SK-N-MC (cell line): Measurements from ENCODE around the gene MLLT3.
A peak's percentile ranks its signal among the peaks of the same experiment; 100 is the strongest.

Experiments
- DNase-seq: peaks from one replicate; pipeline ENCODE4 v3.0.0-alpha.2; 2011; ENCODE audit warnings: low read depth, low spot score
- H3K27ac ChIP-seq: fragments of 200-600 bp; sonication (generic); 2 replicates; pipeline ENCODE4 v1.5.1; 2016; ENCODE audit warnings: mixed run types
- H3K36me3 ChIP-seq: fragments of 200-600 bp; sonication (generic); 2 replicates; pipeline ENCODE4 v1.6.1; 2017; ENCODE audit warnings: antibody characterized with exemption, low read length, mixed read lengths; ENCODE audit not compliant: insufficient read depth
- H3K4me3 ChIP-seq: fragments of 200-600 bp; sonication (generic); 2 replicates; pipeline ENCODE4 v1.5.1; 2016
- H3K9ac ChIP-seq: fragments of 200-600 bp; sonication (generic); 2 replicates; pipeline ENCODE4 v1.8.0; 2017; ENCODE audit warnings: mixed run types, mixed read lengths; ENCODE audit not compliant: insufficient read length
- H3K9me3 ChIP-seq: fragments of 200-600 bp; sonication (generic); 2 replicates; pipeline ENCODE4 v1.6.1; 2017; ENCODE audit warnings: low read depth, mild to moderate bottlenecking, antibody characterized with exemption, low read length, moderate library complexity, mixed read lengths
- EZH2 ChIP-seq: fragments of 200-600 bp; sonication (generic); IDR thresholded peaks from one replicate; pipeline ENCODE4 v1.6.1; 2017; ENCODE audit warnings: antibody characterized with exemption
- FOXP2 ChIP-seq: optimal IDR thresholded peaks from 2 replicates; pipeline ENCODE3; 2011; ENCODE audit warnings: mild to moderate bottlenecking, moderate library complexity; ENCODE audit not compliant: insufficient read depth; ENCODE audit errors: extremely low read length, control extremely low read depth
- POLR2AphosphoS5 ChIP-seq: IDR thresholded peaks from 2 replicates; pipeline ENCODE4 v1.6.1; 2012; ENCODE audit warnings: mild to moderate bottlenecking, low read depth, low read length, borderline replicate concordance

Gene MLLT3

GRCh38 chr9:20610591-20610990, 11.7 kb downstream of the MLLT3 start:
- Histone ChIP-seq H3K9ac (no peak overlapping the region), H3K9me3 (no peaks in the 10 kb centered on the region), H3K4me3 (no peak overlapping the region), H3K27ac (no peak overlapping the region), H3K36me3 (no peaks in the 10 kb centered on the region)
- no peak for TF ChIP-seq FOXP2
- no peak for TF ChIP-seq POLR2AphosphoS5
- TF ChIP-seq EZH2 = no peak
- DNase-seq = no peak

GRCh38 chr9:20608582-20608981, 13.7 kb downstream of the MLLT3 start:
- no peak for DNase-seq
- H3K36me3 ChIP-seq = no peaks in the 10 kb centered on the region
- no peaks in the 10 kb centered on the region for H3K9me3 ChIP-seq
- no peak overlapping the region for H3K9ac ChIP-seq
- H3K27ac ChIP-seq = peak overlapping the region; percentile 12; the same call in 1 of the 2 replicates
- no peak overlapping the region for H3K4me3 ChIP-seq
- TF ChIP-seq FOXP2 (no peak), EZH2 (no peak), POLR2AphosphoS5 (no peak)

- H3K27ac ChIP-seq = peak overlapping the region; percentile 80
- H3K4me3 ChIP-seq = peak overlapping the region; percentile 72
- TF ChIP-seq EZH2 (no peak), POLR2AphosphoS5 (no peak), FOXP2 (no peak)
- H3K36me3 ChIP-seq = no peaks in the 10 kb centered on the region
- DNase-seq = no peak
- H3K9me3 ChIP-seq = no peaks in the 10 kb centered on the region
- peak overlapping the region; percentile 34 for H3K9ac ChIP-seq
Observed at GRCh38 chr9:20606652-20607051, 15.6 kb downstream of the MLLT3 start.

- Histone ChIP-seq H3K4me3 (peak overlapping the region; percentile 72), H3K9ac (peak overlapping the region; percentile 54), H3K27ac (peak overlapping the region; percentile 80), H3K9me3 (no peaks in the 10 kb centered on the region), H3K36me3 (no peaks in the 10 kb centered on the region)
- DNase-seq = no peak
- TF ChIP-seq POLR2AphosphoS5 (no peak), EZH2 (no peak), FOXP2 (no peak)
Observed at GRCh38 chr9:20604562-20604961, 17.7 kb downstream of the MLLT3 start.

GRCh38 chr9:20603524-20604268, 18.6 kb downstream of the MLLT3 start:
- peak; percentile 79 for DNase-seq
- H3K9me3 ChIP-seq = no peaks in the 10 kb centered on the region
- H3K4me3 ChIP-seq = peak overlapping the region; percentile 72
- TF ChIP-seq FOXP2 = no peak
- no peak for TF ChIP-seq EZH2
- no peak for TF ChIP-seq POLR2AphosphoS5
- H3K27ac ChIP-seq = peak overlapping the region; percentile 80
- no peaks in the 10 kb centered on the region for H3K36me3 ChIP-seq
- H3K9ac ChIP-seq = peak overlapping the region; percentile 54

- DNase-seq = no peak
- H3K9me3 ChIP-seq = no peaks in the 10 kb centered on the region
- no peak for TF ChIP-seq EZH2
- no peak for TF ChIP-seq FOXP2
- no peak for TF ChIP-seq POLR2AphosphoS5
- H3K9ac ChIP-seq = no peak overlapping the region
- H3K27ac ChIP-seq = peak overlapping the region; percentile 81
- peak overlapping the region; percentile 0 for H3K4me3 ChIP-seq
- no peaks in the 10 kb centered on the region for H3K36me3 ChIP-seq
Observed at GRCh38 chr9:20601292-20601691, 21.0 kb downstream of the MLLT3 start.

GRCh38 chr9:20599195-20599594, 23.1 kb downstream of the MLLT3 start:
- no peaks in the 10 kb centered on the region for H3K36me3 ChIP-seq
- no peaks in the 10 kb centered on the region for H3K9me3 ChIP-seq
- DNase-seq = no peak
- TF ChIP-seq EZH2 = no peak
- TF ChIP-seq FOXP2 = no peak
- no peak for TF ChIP-seq POLR2AphosphoS5
- H3K4me3 ChIP-seq = no peak overlapping the region
- H3K9ac ChIP-seq = no peak overlapping the region
- H3K27ac ChIP-seq = no peak overlapping the region

GRCh38 chr9:20598367-20598766, 23.9 kb downstream of the MLLT3 start:
- H3K27ac ChIP-seq = peak overlapping the region; percentile 72; the same call in 1 of the 2 replicates
- H3K4me3 ChIP-seq = 0 out of 2 replicates have a peak overlapping the region, but pooled peaks have one; percentile 11
- H3K9ac ChIP-seq = peak overlapping the region; percentile 29
- no peaks in the 10 kb centered on the region for H3K36me3 ChIP-seq
- DNase-seq = no peak
- no peaks in the 10 kb centered on the region for H3K9me3 ChIP-seq
- TF ChIP-seq EZH2 = no peak
- no peak for TF ChIP-seq FOXP2
- no peak for TF ChIP-seq POLR2AphosphoS5
